Lung (tissue), 12 donors: ENCODE data around the gene POLDIP3. TPM values are rescaled to one million over a fixed set of nuclear protein-coding genes. Genes with fewer than 3 reads are reported as not detected.

Source experiments
- ATAC-seq: fragments of 200-7000 bp; cut with Tn5 transposase; one replicate; pipeline ENCODE4 v1.9.1; 2020; ENCODE audit warnings: moderate number of reproducible peaks; ENCODE audit not compliant: insufficient read depth, low FRiP score
- DNase-seq, 3 donors: peaks; one replicate each; pipeline ENCODE4 v3.0.0-alpha.2; 2013 to 2017
- H3K27ac ChIP-seq, 2 donors: one replicate each; pipeline ENCODE4 v1.5.1; 2013; ENCODE audit warnings: mild to moderate bottlenecking in 2 of 2, moderate library complexity in 2 of 2, control low read depth in 1 of 2, inconsistent platforms in 1 of 2, low read depth in 1 of 2, low read length in 1 of 2
- H3K27me3 ChIP-seq, 3 donors: one replicate each; pipeline ENCODE4 v1.5.1; 2013; ENCODE audit warnings: low read length in 2 of 3; ENCODE audit not compliant: control insufficient read depth in 3 of 3, insufficient read depth in 3 of 3
- H3K36me3 ChIP-seq, 4 donors: one replicate each; pipeline ENCODE4 v1.5.1; 2013; ENCODE audit warnings: low read length in 4 of 4, mild to moderate bottlenecking in 1 of 4, moderate library complexity in 1 of 4; ENCODE audit not compliant: control insufficient read depth in 4 of 4, insufficient read depth in 4 of 4
- H3K4me1 ChIP-seq, 5 donors: one replicate each; pipeline ENCODE4 v1.5.1; 2013; ENCODE audit warnings: low read length in 5 of 5, mild to moderate bottlenecking in 2 of 5, moderate library complexity in 1 of 5; ENCODE audit not compliant: control insufficient read depth in 5 of 5, insufficient read depth in 5 of 5
- H3K4me3 ChIP-seq: one replicate; pipeline ENCODE4 v1.5.1; 2013; ENCODE audit warnings: mild to moderate bottlenecking, control low read depth, moderate library complexity
- H3K9ac ChIP-seq, 2 donors: one replicate each; pipeline ENCODE4 v1.5.1; 2013; ENCODE audit warnings: low read length in 2 of 2, control low read depth in 1 of 2; ENCODE audit not compliant: insufficient read depth in 1 of 2
- H3K9me3 ChIP-seq, 4 donors: one replicate each; pipeline ENCODE4 v1.5.1; 2013; ENCODE audit warnings: low read length in 3 of 4, mild to moderate bottlenecking in 1 of 4, moderate library complexity in 1 of 4; ENCODE audit not compliant: control insufficient read depth in 4 of 4, insufficient read depth in 3 of 4
- CTCF ChIP-seq: IDR thresholded peaks from 2 replicates; pipeline ENCODE4 v1.5.1; 2012; ENCODE audit warnings: mild to moderate bottlenecking; ENCODE audit errors: control extremely low read depth, extremely low read depth
- WGBS, 2 donors: extraction: QIAGEN DNeasy Blood & Tissue Kit; methylation state at CpG; one replicate each; pipeline ENCODE4 v1.1.7; 2013; 5-methylcytosine and 5-hydroxymethylcytosine counted together
- polyA plus RNA-seq, 2 donors: library from polyadenylated mRNA; stranded (reverse); fragments of 200-250 nt; gene quantifications; one replicate each; pipeline ENCODE4 v1.2.1, GENCODE V29; 2013
- total RNA-seq, 2 donors: library from RNA; depleted of rRNA in 1 of 2; stranded (reverse); fragments of >200 nt in 1 of 2; gene quantifications; one replicate each; pipeline ENCODE4 v1.2.1, GENCODE V29; 2014 to 2021
- donor health status: control.
- donor health status: control.
- donor health status: Bipolar disorder and iron deficiency.
- donor health status: healthy.
- donor health status: DM: yes; HTN: yes; CAD: no.

Gene POLDIP3
- total and polyA plus RNA-seq, 4 donors, result 20.5 to 62.1 (median 42.7) TPM

- Histone ChIP-seq H3K27ac (no peak overlapping the region), H3K9ac (no peak overlapping the region), H3K36me3 (no peaks in the 10 kb centered on the region), H3K27me3 (no peaks in the 10 kb centered on the region), H3K4me1 (peaks cover 0 to 6% (median 0%) of the 10 kb centered on the region in 5 donors), H3K9me3 (no peaks in the 10 kb centered on the region), H3K4me3 (no peak overlapping the region)
- no peak for DNase-seq
- WGBS, 2 donors, result 77 to 80% methylated on average over 9 of the region's 9 CpGs
- no peak for TF ChIP-seq CTCF
- no peak for ATAC-seq
Observed at GRCh38 chr22:42655693-42656092, 41.0 kb upstream of the POLDIP3 start.

GRCh38 chr22:42654436-42655073, 39.9 kb upstream of the POLDIP3 start:
- Histone ChIP-seq H3K4me3 (no peak overlapping the region), H3K9me3 (no peaks in the 10 kb centered on the region), H3K27me3 (no peaks in the 10 kb centered on the region), H3K9ac (no peak overlapping the region), H3K36me3 (no peaks in the 10 kb centered on the region), H3K4me1 (peaks cover 0 to 6% (median 3%) of the 10 kb centered on the region in 5 donors), H3K27ac (peak overlapping the region in 1 of 2 donors; percentile 11)
- DNase-seq, result no peak
- no peak for ATAC-seq
- 82 to 92% methylated on average over 7 of the region's 7 CpGs for WGBS, 2 donors
- TF ChIP-seq CTCF, result no peak

GRCh38 chr22:42653999-42654398, 39.3 kb upstream of the POLDIP3 start:
- ATAC-seq, result no peak
- WGBS, 2 donors, result 75 to 93% methylated on average over 4 of the region's 4 CpGs
- Histone ChIP-seq H3K27ac (no peak overlapping the region), H3K9me3 (no peaks in the 10 kb centered on the region), H3K4me3 (no peak overlapping the region), H3K27me3 (no peaks in the 10 kb centered on the region), H3K4me1 (peaks cover 0 to 6% (median 3%) of the 10 kb centered on the region in 5 donors), H3K9ac (no peak overlapping the region), H3K36me3 (no peaks in the 10 kb centered on the region)
- no peak for TF ChIP-seq CTCF
- DNase-seq, result no peak

- H3K4me1 ChIP-seq, result peaks cover 4 to 25% (median 16%) of the 10 kb centered on the region in 5 donors
- 85 to 88% methylated on average over 7 of the region's 7 CpGs for WGBS, 2 donors
- DNase-seq, result no peak
- no peak for ATAC-seq
- no peak overlapping the region for H3K27ac ChIP-seq
- no peak for TF ChIP-seq CTCF
- no peak overlapping the region for H3K9ac ChIP-seq
- no peak overlapping the region for H3K4me3 ChIP-seq
- no peaks in the 10 kb centered on the region for H3K27me3 ChIP-seq
- H3K36me3 ChIP-seq, result no peaks in the 10 kb centered on the region
- H3K9me3 ChIP-seq, result no peaks in the 10 kb centered on the region
Observed at GRCh38 chr22:42651134-42651533, 36.5 kb upstream of the POLDIP3 start.
